ENCODE measurements around the gene FOXL2. TPM values are rescaled to one million over a fixed set of nuclear protein-coding genes. Genes with fewer than 3 reads are reported as not detected.
A peak's percentile ranks its signal among the peaks of the same experiment; 100 is the strongest.

The FOXL2 gene
- total RNA-seq, 4 donors from 2014 or later = not detected

- Histone ChIP-seq H3K27ac (peak overlapping the region; percentile 76 to 87 (median 83)), H3K27me3 (no peaks in the 10 kb centered on the region), H3K36me3 (no peaks in the 10 kb centered on the region), H3K4me3 (replicated peaks in 1 of 3) (no peak overlapping the region), H3K4me1 (peaks cover 25 to 28% of the 10 kb centered on the region in 2 donors), H3K9me3 (no peaks in the 10 kb centered on the region)
- TF ChIP-seq, protein P1, sequence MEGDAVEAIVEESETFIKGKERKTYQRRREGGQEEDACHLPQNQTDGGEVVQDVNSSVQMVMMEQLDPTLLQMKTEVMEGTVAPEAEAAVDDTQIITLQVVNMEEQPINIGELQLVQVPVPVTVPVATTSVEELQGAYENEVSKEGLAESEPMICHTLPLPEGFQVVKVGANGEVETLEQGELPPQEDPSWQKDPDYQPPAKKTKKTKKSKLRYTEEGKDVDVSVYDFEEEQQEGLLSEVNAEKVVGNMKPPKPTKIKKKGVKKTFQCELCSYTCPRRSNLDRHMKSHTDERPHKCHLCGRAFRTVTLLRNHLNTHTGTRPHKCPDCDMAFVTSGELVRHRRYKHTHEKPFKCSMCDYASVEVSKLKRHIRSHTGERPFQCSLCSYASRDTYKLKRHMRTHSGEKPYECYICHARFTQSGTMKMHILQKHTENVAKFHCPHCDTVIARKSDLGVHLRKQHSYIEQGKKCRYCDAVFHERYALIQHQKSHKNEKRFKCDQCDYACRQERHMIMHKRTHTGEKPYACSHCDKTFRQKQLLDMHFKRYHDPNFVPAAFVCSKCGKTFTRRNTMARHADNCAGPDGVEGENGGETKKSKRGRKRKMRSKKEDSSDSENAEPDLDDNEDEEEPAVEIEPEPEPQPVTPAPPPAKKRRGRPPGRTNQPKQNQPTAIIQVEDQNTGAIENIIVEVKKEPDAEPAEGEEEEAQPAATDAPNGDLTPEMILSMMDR (IDR thresholded peaks at IDR 0.05) = no peak
- no peak for TF ChIP-seq POLR2A (IDR thresholded peaks at IDR 0.05)
- intact Hi-C loops (cut with DNase I) = loop anchor here (5.0 kb wide), 1 partner anchor 46 kb away; no protein-coding TSS in a partner anchor
- no peak for DNase-seq
These were observed 48.2 kb downstream of the FOXL2 start for GRCh38 chr3:138898708-138899107.

DNA sequence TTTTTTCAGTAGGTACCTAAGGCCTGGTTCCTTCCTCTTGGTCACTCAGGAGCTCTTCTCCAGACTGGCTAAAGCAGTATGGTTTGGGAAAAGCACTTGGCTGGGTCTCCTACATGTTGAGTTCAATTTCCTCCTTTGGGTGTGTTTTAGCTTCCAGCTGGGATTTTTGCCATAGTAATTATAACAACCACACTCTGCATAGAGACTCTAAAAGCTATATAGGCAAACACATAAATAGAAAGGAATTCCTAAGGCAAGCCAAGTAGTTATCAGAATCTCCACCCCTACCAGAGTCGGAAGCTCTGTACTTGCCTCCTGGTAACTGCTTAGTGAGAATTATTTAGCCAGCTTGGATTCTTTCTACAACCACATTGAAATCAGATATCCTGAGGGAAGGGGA lies 48.6 kb downstream of the FOXL2 start:
- 24 to 26% methylated on average over 1 of the region's 1 CpG for WGBS, 2 donors
- intact Hi-C loops (cut with DNase I) = loop anchor here (5.0 kb wide), 1 partner anchor 46 kb away; no protein-coding TSS in a partner anchor

More for the DNA sequence above, 48.6 kb downstream of the FOXL2 start:
- no peaks in the 10 kb centered on the region for H3K36me3 ChIP-seq
- no peaks in the 10 kb centered on the region for H3K27me3 ChIP-seq
- TF ChIP-seq, protein P1 (IDR thresholded peaks at IDR 0.05) = no peak
- TF ChIP-seq POLR2A (IDR thresholded peaks at IDR 0.05) = no peak
- no peaks in the 10 kb centered on the region for H3K9me3 ChIP-seq
- no peak overlapping the region for H3K4me3 ChIP-seq (replicated peaks in 1 of 3)
- H3K4me1 ChIP-seq = peaks cover 25 to 28% of the 10 kb centered on the region in 2 donors
- H3K27ac ChIP-seq = peak overlapping the region; percentile 76 to 87 (median 83)
- DNase-seq = no peak

Other genes starting within 250 kb of the FOXL2 start
- gene PIK3CB, start 112.2 kb downstream of the FOXL2 start, total RNA-seq = 10 to 100 TPM; 60.2 to 90.0 (median 78.5) TPM
- not detected for gene FOXL2NB, start 80 bp upstream of the FOXL2 start, total RNA-seq
- not detected for gene PRR23A, start 59.1 kb upstream of the FOXL2 start, total RNA-seq
- not detected for gene PRR23B, start 73.8 kb upstream of the FOXL2 start, total RNA-seq
- gene PRR23C, start 97.8 kb upstream of the FOXL2 start, total RNA-seq = not detected

Data from thyroid gland (tissue), 4 donors.